HFF-Myc (cell line): Measurements from ENCODE around the gene WDR91.

Experiments used
- DNase-seq: peaks from one replicate; pipeline ENCODE4 v3.0.0-alpha.2; 2011; ENCODE audit warnings: low read depth; ENCODE audit errors: extremely low read depth
- H3K4me3 ChIP-seq: replicated peaks from 2 replicates; pipeline ENCODE4 v1.5.1; 2011; ENCODE audit warnings: low read depth, mild to moderate bottlenecking, control low read depth, low read length
- TF ChIP-seq, protein P1 (sequence below): IDR thresholded peaks from 2 replicates; pipeline ENCODE4 v1.5.1; 2012; ENCODE audit warnings: mild to moderate bottlenecking, low read depth, low read length, control low read depth; ENCODE audit errors: missing control alignments

The WDR91 gene

DNA sequence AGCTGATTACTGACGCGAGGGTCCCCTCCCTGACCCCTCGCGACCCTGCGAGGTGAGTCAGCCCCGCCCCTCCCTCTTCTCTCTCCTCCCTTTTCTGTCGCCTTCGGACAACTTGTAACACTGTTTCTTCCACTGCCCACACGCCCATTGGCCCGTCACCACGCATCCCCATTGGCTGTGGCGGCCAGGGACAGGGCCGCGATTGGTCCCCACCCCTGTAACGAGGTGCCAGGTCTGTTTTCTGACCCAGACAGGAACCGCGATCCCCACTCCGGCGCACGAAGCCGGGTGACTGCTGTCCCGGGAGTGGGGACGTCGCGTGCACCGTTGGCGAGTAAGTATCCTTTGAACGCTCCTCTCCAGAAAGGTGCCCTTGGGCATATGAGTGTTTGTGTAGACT lies 22.2 kb upstream of the WDR91 start, which contains the start of gene STRA8:
TSS of gene STRA8 (plus strand) at position 269 of the 400 bp plus-strand sequence. CDS start 6,687 bp downstream, outside the sequence.
- no peak for DNase-seq
- no peak within 1 kb of the TSS for H3K4me3 ChIP-seq
- TF ChIP-seq, protein P1, sequence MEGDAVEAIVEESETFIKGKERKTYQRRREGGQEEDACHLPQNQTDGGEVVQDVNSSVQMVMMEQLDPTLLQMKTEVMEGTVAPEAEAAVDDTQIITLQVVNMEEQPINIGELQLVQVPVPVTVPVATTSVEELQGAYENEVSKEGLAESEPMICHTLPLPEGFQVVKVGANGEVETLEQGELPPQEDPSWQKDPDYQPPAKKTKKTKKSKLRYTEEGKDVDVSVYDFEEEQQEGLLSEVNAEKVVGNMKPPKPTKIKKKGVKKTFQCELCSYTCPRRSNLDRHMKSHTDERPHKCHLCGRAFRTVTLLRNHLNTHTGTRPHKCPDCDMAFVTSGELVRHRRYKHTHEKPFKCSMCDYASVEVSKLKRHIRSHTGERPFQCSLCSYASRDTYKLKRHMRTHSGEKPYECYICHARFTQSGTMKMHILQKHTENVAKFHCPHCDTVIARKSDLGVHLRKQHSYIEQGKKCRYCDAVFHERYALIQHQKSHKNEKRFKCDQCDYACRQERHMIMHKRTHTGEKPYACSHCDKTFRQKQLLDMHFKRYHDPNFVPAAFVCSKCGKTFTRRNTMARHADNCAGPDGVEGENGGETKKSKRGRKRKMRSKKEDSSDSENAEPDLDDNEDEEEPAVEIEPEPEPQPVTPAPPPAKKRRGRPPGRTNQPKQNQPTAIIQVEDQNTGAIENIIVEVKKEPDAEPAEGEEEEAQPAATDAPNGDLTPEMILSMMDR, result no peak

DNA sequence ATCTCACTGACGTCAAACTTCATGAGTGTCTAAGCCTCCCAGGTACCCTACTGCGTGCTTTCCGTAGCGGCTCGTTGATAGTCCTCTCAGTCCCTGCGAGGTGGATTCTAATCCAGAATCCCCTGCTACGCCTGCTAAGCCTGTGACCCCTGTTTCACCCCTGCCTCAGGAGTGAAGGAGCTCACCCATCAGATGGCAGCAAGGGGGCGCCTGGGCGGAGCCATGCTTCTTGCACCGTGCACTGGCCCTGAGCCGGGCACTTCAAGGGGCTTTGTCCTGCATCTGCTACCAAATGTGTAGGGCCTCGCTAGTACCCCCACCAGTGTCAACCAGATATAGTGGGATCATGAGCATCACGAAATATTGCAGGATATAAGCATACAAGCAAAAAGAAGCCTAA lies 21.4 kb upstream of the WDR91 start:
- no peak overlapping the region for H3K4me3 ChIP-seq
- TF ChIP-seq, protein P1, result peak; percentile 45
- DNase-seq, result no peak

DNA sequence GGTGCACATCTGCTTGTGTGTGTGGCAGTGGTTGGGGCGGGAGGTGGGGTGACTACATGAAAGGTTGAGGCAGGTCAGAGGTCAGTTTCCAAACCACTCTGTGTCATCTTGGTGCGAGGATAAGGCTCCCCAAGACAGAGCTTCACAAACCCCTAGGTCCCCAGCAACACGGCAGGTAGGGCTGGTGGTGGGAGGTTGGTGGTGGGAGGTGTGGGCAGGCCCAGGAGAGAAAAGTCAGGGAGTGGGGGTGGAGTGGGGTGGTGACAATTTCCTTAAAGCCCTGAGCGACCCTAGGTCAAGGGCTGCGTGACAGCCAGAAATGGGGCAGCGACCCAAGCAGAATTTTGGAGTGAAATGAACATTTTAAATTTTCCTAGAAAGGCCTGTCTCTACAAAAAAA lies 20.8 kb upstream of the WDR91 start:
- H3K4me3 ChIP-seq, result no peak overlapping the region
- TF ChIP-seq, protein P1, result no peak
- no peak for DNase-seq

DNA sequence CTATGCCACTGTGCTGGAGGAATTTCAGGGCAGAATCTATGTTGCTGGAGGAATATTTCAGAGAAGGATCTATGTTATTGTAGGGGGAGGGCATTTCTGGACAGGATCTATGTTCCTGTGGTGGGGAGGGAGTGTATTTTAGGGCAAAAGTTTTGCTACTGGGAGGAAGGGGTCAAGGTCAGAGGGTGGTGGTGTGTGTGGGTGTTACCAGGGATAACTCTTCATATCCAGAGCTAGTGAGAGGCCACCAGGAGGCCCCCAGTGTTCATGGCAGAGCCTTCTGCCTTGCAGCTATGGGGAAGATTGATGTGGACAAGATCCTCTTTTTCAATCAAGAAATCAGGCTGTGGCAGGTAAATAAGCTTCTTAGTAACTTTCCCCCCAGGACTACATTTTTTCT lies 20.4 kb upstream of the WDR91 start:
- TF ChIP-seq, protein P1, result no peak
- H3K4me3 ChIP-seq, result no peak overlapping the region
- no peak for DNase-seq

DNA sequence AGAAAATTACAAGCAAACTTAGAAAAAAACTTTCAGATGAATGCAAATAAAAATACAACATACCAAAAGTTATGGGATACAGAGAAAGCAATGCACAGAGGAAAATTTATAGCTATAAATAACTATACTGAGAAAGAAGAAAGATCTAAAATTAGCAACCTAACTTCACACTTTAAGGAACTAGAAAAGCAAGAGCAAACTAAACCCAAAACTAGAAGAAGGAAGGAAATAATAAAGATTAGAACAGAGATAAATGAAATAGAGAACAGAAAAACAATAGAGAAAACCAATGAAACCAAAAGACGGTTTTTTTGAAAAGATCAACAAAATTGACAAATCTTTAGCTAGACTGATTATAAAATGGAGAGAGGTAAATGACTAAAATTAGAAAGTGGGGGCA lies 12.7 kb upstream of the WDR91 start:
- TF ChIP-seq, protein P1, result no peak
- H3K4me3 ChIP-seq, result no peak overlapping the region
- DNase-seq, result no peak

DNA sequence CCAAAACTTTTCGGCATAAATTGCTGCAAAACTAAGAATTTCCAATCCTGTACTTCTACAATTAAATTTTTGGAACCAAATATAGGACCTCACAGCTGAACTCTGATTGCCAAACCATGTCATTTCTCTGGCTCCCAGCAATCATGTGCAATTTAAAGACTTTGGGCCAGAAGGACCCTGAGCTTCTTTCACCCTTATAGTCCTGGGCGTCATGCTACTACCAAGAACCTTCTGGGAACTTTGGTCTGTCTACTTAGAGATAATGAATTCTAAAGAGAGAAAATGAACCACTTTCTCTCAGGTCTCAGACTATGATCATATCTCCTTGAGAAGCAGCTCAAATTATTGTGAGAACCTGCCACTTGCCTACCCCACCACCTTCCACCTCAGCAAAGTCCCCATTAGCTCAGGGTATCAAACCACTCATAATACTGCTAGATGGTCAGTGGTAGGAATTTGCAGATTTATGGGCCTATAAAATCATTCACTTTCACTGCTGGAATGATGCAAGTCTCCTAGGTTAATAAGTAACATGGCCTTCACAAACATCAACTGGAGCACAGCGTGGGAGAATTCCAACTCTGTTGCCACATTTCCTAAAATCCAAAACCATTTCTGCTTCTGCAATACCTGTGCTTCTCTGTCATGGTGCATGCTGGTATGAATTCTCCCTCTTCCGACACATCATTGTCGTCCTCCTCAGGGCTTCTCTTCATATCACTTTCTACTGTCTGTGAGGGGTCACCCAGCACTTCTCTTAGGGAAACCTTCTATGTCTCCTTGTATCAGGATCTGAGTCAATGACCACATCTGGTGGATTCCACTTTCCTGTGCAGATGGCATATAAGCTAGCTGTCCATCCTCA lies 6.6 kb upstream of the WDR91 start:
- DNase-seq, result no peak
- TF ChIP-seq, protein P1, result no peak
- no peak overlapping the region for H3K4me3 ChIP-seq

DNA sequence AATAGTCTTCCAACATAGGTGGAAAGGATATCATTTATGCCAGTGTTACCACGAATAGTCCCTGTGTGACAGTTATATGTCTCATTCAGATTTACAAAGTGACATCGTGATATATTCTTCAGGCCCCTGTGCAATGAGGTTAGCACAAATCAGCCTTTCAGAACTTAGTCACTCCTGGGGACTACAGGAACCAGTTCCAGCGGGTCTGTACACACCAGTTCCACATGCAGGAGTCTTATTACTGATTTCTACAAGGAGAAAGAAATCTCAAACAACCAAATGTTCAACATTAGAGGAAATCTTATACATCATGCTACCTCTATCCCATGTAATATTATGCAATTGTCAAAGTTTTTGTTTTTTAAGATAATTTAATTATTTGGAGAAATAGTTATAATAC lies 4.4 kb upstream of the WDR91 start:
- TF ChIP-seq, protein P1, result no peak
- H3K4me3 ChIP-seq, result no peak overlapping the region
- no peak for DNase-seq
